Endothelial cell of umbilical vein (primary cell): ENCODE results near the gene COPS3. TPM values are rescaled to one million over a fixed set of nuclear protein-coding genes. Genes with fewer than 3 reads are reported as not detected.

ENCODE experiments used
- BruUV-seq: library from RNA; stranded (reverse); fragments of 400-500 nt; replicated peaks from 2 replicates; lab custom pipeline; 2021; lab: Mats Ljungman, UMichigan
- CTCF ChIA-PET: fragments of 300-600, 350-600 bp; sonication (Branson Sonifier 250); formaldehyde crosslinking; loops from one replicate; lab custom pipeline; 2021; ENCODE audit warnings: antibody characterized with exemption, inconsistent platforms; lab: Charles Lee
- POLR2A ChIA-PET: fragments of 300-600, 350-600 bp; sonication (Branson Sonifier 250); formaldehyde crosslinking; loops from one replicate; lab custom pipeline; 2021; ENCODE audit warnings: antibody characterized with exemption, inconsistent platforms; lab: Charles Lee
- DNase-seq: peaks from one replicate; pipeline ENCODE4 v3.0.0-alpha.2; 2011; ENCODE audit warnings: low read depth, low spot score
- FAIRE-seq: peaks from 2 replicates; lab custom pipeline; 2011; peaks lifted over from hg19 to GRCh38; lab: Jason Lieb, UNC
- H2AFZ ChIP-seq: 2 replicates; pipeline ENCODE4 v1.6.0; 2012; ENCODE audit warnings: low read depth, low read length, control low read depth, inconsistent platforms
- H3K27ac ChIP-seq: 2 replicates; pipeline ENCODE4 v1.5.1; 2011; ENCODE audit warnings: low read depth, mild to moderate bottlenecking, control low read depth, low read length, moderate library complexity; ENCODE audit not compliant: insufficient read depth
- H3K27me3 ChIP-seq, 2 experiments: 2 replicates each; pipeline versions ENCODE4 v1.6.0 to v1.6.1; 2011; ENCODE audit warnings: low read length in 2 of 2, mixed read lengths in 1 of 2; ENCODE audit not compliant: control insufficient read depth in 2 of 2, insufficient read depth in 2 of 2
- H3K36me3 ChIP-seq, 2 experiments: 2 replicates in 1 of 2; 3 replicates in 1 of 2; pipeline ENCODE4 v1.5.1; 2011; ENCODE audit warnings: low read length in 2 of 2, mild to moderate bottlenecking in 1 of 2, moderate library complexity in 1 of 2; ENCODE audit not compliant: control insufficient read depth in 2 of 2, insufficient read depth in 2 of 2; ENCODE audit errors: extremely low read depth in 1 of 2
- H3K4me1 ChIP-seq: 3 replicates; pipeline ENCODE4 v1.5.1; 2011; ENCODE audit warnings: mild to moderate bottlenecking, low read length; ENCODE audit not compliant: control insufficient read depth, insufficient read depth; ENCODE audit errors: extremely low read depth
- H3K4me2 ChIP-seq: 2 replicates; pipeline ENCODE4 v1.6.1; 2011; ENCODE audit warnings: low read length, control low read depth, mixed read lengths; ENCODE audit not compliant: insufficient read depth
- H3K4me3 ChIP-seq, 3 experiments: fragments of 200-600 bp in 1 of 3; sonication (generic), shearing (Covaris generic) in 1 of 3; replicated peaks in 1 of 3; 2 replicates each; pipeline ENCODE4 v1.5.1; 2011 to 2016; ENCODE audit warnings: control low read depth in 3 of 3, low read length in 3 of 3, mild to moderate bottlenecking in 2 of 3, inconsistent platforms in 1 of 3, low read depth in 1 of 3, moderate library complexity in 1 of 3; ENCODE audit not compliant: insufficient read depth in 1 of 3
- H3K79me2 ChIP-seq: 2 replicates; pipeline ENCODE4 v1.6.0; 2012; ENCODE audit warnings: low read length, inconsistent platforms; ENCODE audit not compliant: control insufficient read depth, insufficient read depth
- H3K9ac ChIP-seq: replicated peaks from 2 replicates; pipeline ENCODE3; 2011; ENCODE audit warnings: low read length, control low read depth; ENCODE audit not compliant: insufficient read depth; ENCODE audit errors: extremely low read depth
- H3K9me1 ChIP-seq: replicated peaks from 3 replicates; pipeline ENCODE4 v1.6.0; 2011; ENCODE audit warnings: mild to moderate bottlenecking, low read length; ENCODE audit not compliant: control insufficient read depth, insufficient read depth; ENCODE audit errors: extremely low read depth
- H3K9me3 ChIP-seq: replicated peaks from 2 replicates; pipeline ENCODE4 v1.5.1; 2012; ENCODE audit warnings: low read length, inconsistent platforms; ENCODE audit not compliant: control insufficient read depth, insufficient read depth
- H4K20me1 ChIP-seq: replicated peaks from 2 replicates; pipeline ENCODE3; 2011; ENCODE audit warnings: mild to moderate bottlenecking, low read length; ENCODE audit not compliant: control insufficient read depth, insufficient read depth; ENCODE audit errors: extremely low read depth
- CTCF ChIP-seq, 2 donors: IDR thresholded peaks; 1 replicate in 1 of 2; 2 replicates in 1 of 2; pipeline ENCODE4 v1.5.1; 2011; ENCODE audit warnings: low read length in 2 of 2, mild to moderate bottlenecking in 2 of 2, moderate library complexity in 2 of 2, control low read depth in 1 of 2, inconsistent platforms in 1 of 2, low read depth in 1 of 2; ENCODE audit not compliant: insufficient read depth in 1 of 2; ENCODE audit errors: extremely low read depth in 1 of 2
- FOS ChIP-seq: IDR thresholded peaks from 2 replicates; pipeline ENCODE4 v1.6.1; 2011; ENCODE audit warnings: mild to moderate bottlenecking, low read length, moderate library complexity, borderline replicate concordance; ENCODE audit not compliant: insufficient read depth
- POLR2A ChIP-seq: IDR thresholded peaks from 2 replicates; pipeline ENCODE4 v1.6.1; 2012; ENCODE audit warnings: low read depth, mild to moderate bottlenecking, control low read depth, low read length
- dilution Hi-C: fragments of 300-500 bp; cut with MboI; formaldehyde crosslinking; loops from one replicate; pipeline ENCODE4 v1.15.0; 2019; ENCODE audit warnings: low sequenced_read_pairs; ENCODE audit not compliant: extremely low pct_ligation_motif_present
- intact Hi-C: fragments of 100-400 bp; cut with micrococcal nuclease; formaldehyde crosslinking; loops from one replicate; pipeline ENCODE4 v1.10.0; 2022
- polyA plus RNA-seq, 4 experiments: library from polyadenylated mRNA; depleted of rRNA in 3 of 4; stranded (reverse) in 3 of 4; unstranded in 1 of 4; fragments of >200 nt; gene quantifications; 2 replicates each; pipeline versions ENCODE4 v1.2.1 to v1.2.3, GENCODE V29; 2011 to 2012; ENCODE audit warnings: missing spikeins in 1 of 4
- total RNA-seq: library from RNA; stranded (reverse); gene quantifications from 2 replicates; pipeline ENCODE4 v1.2.3, GENCODE V29; 2021

The COPS3 gene
- total and polyA plus RNA-seq, 2 donors (not counting 3 experiments of a cell fraction or from before 2014, with no cell fraction given): 54.8 to 80.9 TPM

GRCh38 chr17:17313350-17313991 is 32.4 kb upstream of the COPS3 start:
- no peak overlapping the region for H3K27ac ChIP-seq
- peak; percentile 61 for FAIRE-seq
- ChIA-PET POLR2A (no interaction called here), CTCF (no interaction called here)
- no peaks in the 10 kb centered on the region for H4K20me1 ChIP-seq
- H3K4me2 ChIP-seq: no peak overlapping the region
- no peaks in the 10 kb centered on the region for H3K9me3 ChIP-seq
- H2AFZ ChIP-seq: peak overlapping the region; percentile 36
- peaks cover 4% of the 10 kb centered on the region for H3K4me1 ChIP-seq
- peak; percentile 16 for DNase-seq
- intact Hi-C loops (loop anchor here (1.0 to 10.0 kb wide), 3 partner anchors 77 to 309 kb away; partner anchors contain the start of gene FLCN), dilution Hi-C loops (no loop called here)
- no peaks in the 10 kb centered on the region for H3K27me3 ChIP-seq
- H3K9me1 ChIP-seq: no peaks in the 10 kb centered on the region
- no peaks in the 10 kb centered on the region for H3K36me3 ChIP-seq
- no peaks in the 10 kb centered on the region for H3K79me2 ChIP-seq
- H3K4me3 ChIP-seq: no peak overlapping the region
- TF ChIP-seq FOS (no peak), CTCF (IDR thresholded peaks at IDR 0.05; ENCODE audit: extremely low read depth in 1 of 2, insufficient read depth in 1 of 2, low read depth in 1 of 2, low read length in 2 of 2) (peak; percentile 19 to 21), POLR2A (no peak)
- H3K9ac ChIP-seq: no peak overlapping the region
- BruUV-seq: no TSS peak

- Histone ChIP-seq H3K4me1 (peaks cover under 1% of the 10 kb centered on the region), H3K27ac (no peak overlapping the region), H3K27me3 (no peaks in the 10 kb centered on the region), H3K9ac (no peak overlapping the region), H3K4me3 (no peak overlapping the region), H3K4me2 (no peak overlapping the region), H3K79me2 (no peaks in the 10 kb centered on the region), H3K9me1 (no peaks in the 10 kb centered on the region), H3K9me3 (no peaks in the 10 kb centered on the region), H4K20me1 (no peaks in the 10 kb centered on the region), H2AFZ (no peak overlapping the region), H3K36me3 (no peaks in the 10 kb centered on the region)
- no TSS peak for BruUV-seq
- CTCF ChIA-PET: no interaction called here
- POLR2A ChIA-PET: no interaction called here
- dilution Hi-C loops (no loop called here), intact Hi-C loops (loop anchor here (10.0 kb wide), 1 partner anchor 455 kb away; no protein-coding TSS in a partner anchor)
- no peak for TF ChIP-seq POLR2A
- no peak for FAIRE-seq
- no peak for DNase-seq
Measured at GRCh38 chr17:17309356-17309755, 28.3 kb upstream of the COPS3 start.
